GM19438 (cell line): Measurements from ENCODE around the gene VANGL1.
"Not testable (repeated sequence)": the region's sequence is repeated elsewhere in the genome, so short reads cannot be mapped to it uniquely, and the experiment has no call there.

Source experiments
- ATAC-seq: cut with Tn5 transposase; IDR thresholded peaks from one replicate; pipeline ENCODE4 v1.9.1; 2021; ENCODE audit warnings: low read depth; ENCODE audit not compliant: unreplicated experiment

The VANGL1 gene

GRCh38 chr1:115641762-115642167 is at the start of gene VANGL1:
Gene VANGL1, plus strand, starts transcription at chr1:115641970. Its CDS starts 9,444 bp downstream, at chr1:115651414.
- peak; percentile 56 for ATAC-seq

GRCh38 chr1:115592264-115592663 is 49.5 kb upstream of the VANGL1 start:
- no peak for ATAC-seq

GRCh38 chr1:115593365-115594259 is 48.2 kb upstream of the VANGL1 start:
- ATAC-seq: no peak

GRCh38 chr1:115594600-115594999 is 47.2 kb upstream of the VANGL1 start:
- ATAC-seq: no peak

GRCh38 chr1:115595279-115596079 is 46.3 kb upstream of the VANGL1 start:
- ATAC-seq: peak; percentile 78

GRCh38 chr1:115596080-115596780 is 45.5 kb upstream of the VANGL1 start:
- no peak for ATAC-seq

- ATAC-seq: no peak
Observed at GRCh38 chr1:115604508-115604907, 37.3 kb upstream of the VANGL1 start.

GRCh38 chr1:115606305-115606704 is 35.5 kb upstream of the VANGL1 start:
- ATAC-seq: no peak

GRCh38 chr1:115609021-115609420 is 32.7 kb upstream of the VANGL1 start:
- no peak for ATAC-seq

GRCh38 chr1:115613767-115614166 is 28.0 kb upstream of the VANGL1 start:
- ATAC-seq: no peak

GRCh38 chr1:115620453-115620852 is 21.3 kb upstream of the VANGL1 start:
- ATAC-seq: no peak

GRCh38 chr1:115620950-115621349 is 20.8 kb upstream of the VANGL1 start:
- ATAC-seq: no peak

- no peak for ATAC-seq
Observed at GRCh38 chr1:115624859-115625258, 16.9 kb upstream of the VANGL1 start.

GRCh38 chr1:115630342-115630741 is 11.4 kb upstream of the VANGL1 start:
- no peak for ATAC-seq

- ATAC-seq: no peak
Observed at GRCh38 chr1:115632251-115633026, 9.3 kb upstream of the VANGL1 start.

- not testable (repeated sequence) for ATAC-seq
Observed at GRCh38 chr1:115633606-115634005, 8.2 kb upstream of the VANGL1 start.

GRCh38 chr1:115637247-115637646 is 4.5 kb upstream of the VANGL1 start:
- ATAC-seq: not testable (repeated sequence)

GRCh38 chr1:115640384-115640783 is 1.4 kb upstream of the VANGL1 start:
- no peak for ATAC-seq

- ATAC-seq: peak; percentile 64
Observed at GRCh38 chr1:115642168-115643072, 650 bp downstream of the VANGL1 start.
